Gastrocnemius medialis (tissue), 4 donors: ENCODE measurements around the gene CYSLTR2. TPM values are rescaled to one million over a fixed set of nuclear protein-coding genes. Genes with fewer than 3 reads are reported as not detected.

ENCODE experiments used
- ATAC-seq, 2 donors: fragments of 150-250 bp; one replicate each; pipeline ENCODE4 v1.9.1; 2016
- DNase-seq, 2 donors: peaks; one replicate each; pipeline ENCODE4 v3.0.0-alpha.2; 2019
- H3K27ac ChIP-seq, 4 donors: fragments of 200-600 bp; sonication (generic); 1 replicate in 1 of 4; 2 replicates in 3 of 4; pipeline ENCODE4 v1.5.1; 2016 to 2018; ENCODE audit warnings: mild to moderate bottlenecking in 2 of 4, moderate library complexity in 1 of 4
- H3K27me3 ChIP-seq, 3 donors: fragments of 200-600 bp; sonication (generic) in 2 of 3; 1 replicate in 1 of 3; 2 replicates in 2 of 3; pipeline versions ENCODE4 v1.5.1 to v1.6.0; 2016 to 2019; ENCODE audit warnings: mild to moderate bottlenecking in 1 of 3, moderate library complexity in 1 of 3
- H3K36me3 ChIP-seq, 2 donors: fragments of 200-600 bp; sonication (generic) in 1 of 2; one replicate each; pipeline ENCODE4 v1.5.1; 2017 to 2018
- H3K4me1 ChIP-seq, 2 donors: fragments of 200-600 bp; sonication (generic) in 1 of 2; one replicate each; pipeline ENCODE4 v1.5.1; 2016 to 2017; ENCODE audit warnings: mild to moderate bottlenecking in 2 of 2
- H3K4me3 ChIP-seq, 4 donors: fragments of 200-600 bp; sonication (generic) in 3 of 4; 1 replicate in 1 of 4; 2 replicates in 3 of 4; pipeline ENCODE4 v1.5.1; 2016 to 2019; ENCODE audit warnings: mild to moderate bottlenecking in 2 of 4
- H3K9me3 ChIP-seq, 3 donors: fragments of 200-600 bp; sonication (generic) in 2 of 3; 1 replicate in 1 of 3; 2 replicates in 2 of 3; pipeline ENCODE4 v1.5.1; 2016 to 2019
- POLR2A ChIP-seq, 2 donors: fragments of 450-650 bp; IDR thresholded peaks; one replicate each; pipeline ENCODE4 v1.6.1; 2017; ENCODE audit warnings: antibody characterized with exemption in 2 of 2, mild to moderate bottlenecking in 2 of 2, moderate library complexity in 2 of 2
- in situ Hi-C, 4 donors: fragments of 200-750 bp; cut with MboI; loops; one replicate each; pipeline versions ENCODE4 v1.15.0 to v1.8.0; 2017; ENCODE audit warnings: low sequenced_read_pairs in 4 of 4
- intact Hi-C: fragments of 100-400 bp; cut with DNase I; formaldehyde crosslinking; loops from one replicate; pipeline ENCODE4 v1.15.1; 2023; ENCODE audit warnings: low total_unique reads
- total RNA-seq, 4 donors: library from RNA; depleted of rRNA; stranded (reverse); fragments of >200 nt; gene quantifications; one replicate each; pipeline versions ENCODE4 v1.1.0 to v1.2.3, GENCODE V29; 2016
- TF ChIP-seq, protein P1 (sequence below), 5 experiments: fragments of 450-650 bp in 3 of 5; fragments of 200-600 bp in 2 of 5; sonication (generic) in 2 of 5; IDR thresholded peaks in 4 of 5; conservative IDR thresholded peaks in 1 of 5; 1 replicate in 4 of 5; 2 replicates in 1 of 5; pipeline ENCODE4 v1.5.1; 2016 to 2019; ENCODE audit warnings: antibody characterized with exemption in 5 of 5, mild to moderate bottlenecking in 3 of 5, moderate library complexity in 3 of 5

The CYSLTR2 gene, protein sequence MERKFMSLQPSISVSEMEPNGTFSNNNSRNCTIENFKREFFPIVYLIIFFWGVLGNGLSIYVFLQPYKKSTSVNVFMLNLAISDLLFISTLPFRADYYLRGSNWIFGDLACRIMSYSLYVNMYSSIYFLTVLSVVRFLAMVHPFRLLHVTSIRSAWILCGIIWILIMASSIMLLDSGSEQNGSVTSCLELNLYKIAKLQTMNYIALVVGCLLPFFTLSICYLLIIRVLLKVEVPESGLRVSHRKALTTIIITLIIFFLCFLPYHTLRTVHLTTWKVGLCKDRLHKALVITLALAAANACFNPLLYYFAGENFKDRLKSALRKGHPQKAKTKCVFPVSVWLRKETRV
- total RNA-seq, result under 1 TPM in 2 of 4 donors, not detected in 2; 0.09 to 0.10 TPM

GRCh38 chr13:48653472-48653939 lies at the start of gene CYSLTR2:
Gene CYSLTR2, plus strand, starts transcription at chr13:48653929. Its CDS starts 52,889 bp downstream, at chr13:48706818.
- Histone ChIP-seq H3K4me1 (no peaks in the 10 kb centered on the region), H3K27ac (no peak within 1 kb of the TSS), H3K27me3 (no peaks in the 10 kb centered on the region), H3K36me3 (no peaks in the 10 kb centered on the region), H3K9me3 (no peaks in the 10 kb centered on the region), H3K4me3 (no peak within 1 kb of the TSS)
- intact Hi-C loops, result no loop called here
- DNase-seq (no peak), ATAC-seq (peak in 1 of 2 donors; percentile 24)
- in situ Hi-C loops, result no loop called here
- no peak for TF ChIP-seq POLR2A (IDR thresholded peaks at IDR 0.05)
- TF ChIP-seq, protein P1, sequence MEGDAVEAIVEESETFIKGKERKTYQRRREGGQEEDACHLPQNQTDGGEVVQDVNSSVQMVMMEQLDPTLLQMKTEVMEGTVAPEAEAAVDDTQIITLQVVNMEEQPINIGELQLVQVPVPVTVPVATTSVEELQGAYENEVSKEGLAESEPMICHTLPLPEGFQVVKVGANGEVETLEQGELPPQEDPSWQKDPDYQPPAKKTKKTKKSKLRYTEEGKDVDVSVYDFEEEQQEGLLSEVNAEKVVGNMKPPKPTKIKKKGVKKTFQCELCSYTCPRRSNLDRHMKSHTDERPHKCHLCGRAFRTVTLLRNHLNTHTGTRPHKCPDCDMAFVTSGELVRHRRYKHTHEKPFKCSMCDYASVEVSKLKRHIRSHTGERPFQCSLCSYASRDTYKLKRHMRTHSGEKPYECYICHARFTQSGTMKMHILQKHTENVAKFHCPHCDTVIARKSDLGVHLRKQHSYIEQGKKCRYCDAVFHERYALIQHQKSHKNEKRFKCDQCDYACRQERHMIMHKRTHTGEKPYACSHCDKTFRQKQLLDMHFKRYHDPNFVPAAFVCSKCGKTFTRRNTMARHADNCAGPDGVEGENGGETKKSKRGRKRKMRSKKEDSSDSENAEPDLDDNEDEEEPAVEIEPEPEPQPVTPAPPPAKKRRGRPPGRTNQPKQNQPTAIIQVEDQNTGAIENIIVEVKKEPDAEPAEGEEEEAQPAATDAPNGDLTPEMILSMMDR (IDR thresholded peaks at IDR 0.05 in 4 of 5, conservative IDR thresholded peaks at IDR 0.05 in 1 of 5), result no peak

DNA sequence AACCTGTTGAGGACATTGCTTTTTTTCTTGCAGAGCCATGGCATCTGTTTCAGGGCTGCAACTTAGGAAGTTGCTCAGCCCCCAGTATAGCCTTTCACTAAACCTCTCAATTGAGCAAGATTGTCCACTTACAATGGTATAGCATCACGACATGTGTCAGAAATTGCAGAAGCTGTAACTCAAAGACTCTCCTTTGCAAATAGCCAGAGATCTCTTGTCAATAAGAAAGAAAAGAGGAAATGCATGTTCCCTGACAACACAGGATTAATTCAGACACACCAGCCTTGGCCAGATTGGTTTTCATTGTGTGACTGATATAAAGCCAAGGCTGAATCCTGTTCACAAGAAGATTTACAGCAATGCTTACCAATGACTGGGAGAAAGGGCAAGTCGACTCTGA lies 38.7 kb upstream of the CYSLTR2 start:
- Histone ChIP-seq H3K9me3 (no peaks in the 10 kb centered on the region), H3K27me3 (no peaks in the 10 kb centered on the region), H3K4me1 (no peaks in the 10 kb centered on the region), H3K4me3 (no peak overlapping the region), H3K27ac (no peak overlapping the region), H3K36me3 (no peaks in the 10 kb centered on the region)
- no peak for DNase-seq
- ATAC-seq, result no peak
- intact Hi-C loops (no loop called here), in situ Hi-C loops (no loop called here)
- no peak for TF ChIP-seq POLR2A (IDR thresholded peaks at IDR 0.05)
- TF ChIP-seq, protein P1 (IDR thresholded peaks at IDR 0.05 in 4 of 5, conservative IDR thresholded peaks at IDR 0.05 in 1 of 5), result no peak

DNA sequence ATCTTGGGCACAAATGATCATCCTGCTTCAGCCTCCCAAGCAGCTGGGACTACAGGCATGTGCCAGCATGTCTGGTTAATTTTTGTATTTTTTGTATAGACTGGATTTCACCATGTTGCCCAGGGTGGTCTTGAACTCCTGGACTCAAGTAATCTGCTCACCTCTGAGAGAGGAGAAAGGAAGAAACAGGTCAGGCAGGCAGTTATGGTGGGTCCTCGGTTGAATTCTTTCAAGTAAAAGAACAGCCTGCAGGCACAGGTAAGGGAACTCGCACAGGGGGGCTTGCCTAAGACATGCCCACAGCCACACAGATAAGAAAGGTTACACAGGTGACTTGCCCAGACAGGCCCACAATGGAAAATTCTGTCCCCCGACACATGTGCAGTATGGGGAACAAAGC lies 34.8 kb upstream of the CYSLTR2 start:
- Histone ChIP-seq H3K27ac (no peak overlapping the region), H3K4me3 (no peak overlapping the region), H3K36me3 (no peaks in the 10 kb centered on the region), H3K27me3 (no peaks in the 10 kb centered on the region), H3K9me3 (no peaks in the 10 kb centered on the region), H3K4me1 (no peaks in the 10 kb centered on the region)
- ATAC-seq (no peak), DNase-seq (no peak)
- in situ Hi-C loops (no loop called here), intact Hi-C loops (no loop called here)
- TF ChIP-seq, protein P1 (IDR thresholded peaks at IDR 0.05 in 4 of 5, conservative IDR thresholded peaks at IDR 0.05 in 1 of 5), result no peak
- no peak for TF ChIP-seq POLR2A (IDR thresholded peaks at IDR 0.05)

- in situ Hi-C loops, result no loop called here
- Histone ChIP-seq H3K4me1 (peaks cover 0 to 3% of the 10 kb centered on the region in 2 donors), H3K9me3 (no peaks in the 10 kb centered on the region), H3K27me3 (no peaks in the 10 kb centered on the region), H3K36me3 (no peaks in the 10 kb centered on the region), H3K4me3 (no peak overlapping the region), H3K27ac (no peak overlapping the region)
- TF ChIP-seq, protein P1 (IDR thresholded peaks at IDR 0.05 in 4 of 5, conservative IDR thresholded peaks at IDR 0.05 in 1 of 5), result no peak
- TF ChIP-seq POLR2A (IDR thresholded peaks at IDR 0.05), result no peak
- intact Hi-C loops, result no loop called here
- no peak for ATAC-seq
- DNase-seq, result no peak
These were observed 32.7 kb upstream of the CYSLTR2 start for GRCh38 chr13:48621056-48621455.
